Breast epithelium (tissue), 4 donors: ENCODE results near the gene AMOT. TPM values are rescaled to one million over a fixed set of nuclear protein-coding genes. Genes with fewer than 3 reads are reported as not detected.

Experiments used
- DNase-seq, 2 donors: peaks; one replicate each; pipeline ENCODE4 v3.0.0-alpha.2; 2019; ENCODE audit warnings: low spot score in 2 of 2
- H3K27ac ChIP-seq, 2 donors: fragments of 200-600 bp; sonication (generic) in 1 of 2; one replicate each; pipeline ENCODE4 v1.5.1; 2016 to 2019; ENCODE audit warnings: mild to moderate bottlenecking in 1 of 2
- H3K27me3 ChIP-seq, 2 donors: fragments of 200-600 bp; sonication (generic) in 1 of 2; one replicate each; pipeline versions ENCODE4 v1.5.1 to v1.6.0; 2017 to 2019; ENCODE audit warnings: control low read depth in 1 of 2, mild to moderate bottlenecking in 1 of 2
- H3K36me3 ChIP-seq: fragments of 200-600 bp; one replicate; pipeline ENCODE4 v1.5.1; 2019
- H3K4me1 ChIP-seq, 2 donors: fragments of 200-600 bp; sonication (generic); one replicate each; pipeline ENCODE4 v1.5.1; 2016 to 2019; ENCODE audit warnings: control low read depth in 1 of 2
- H3K4me3 ChIP-seq, 3 donors: fragments of 200-600 bp; sonication (generic); 1 replicate in 2 of 3; 2 replicates in 1 of 3; pipeline ENCODE4 v1.5.1; 2016 to 2019; ENCODE audit warnings: mild to moderate bottlenecking in 3 of 3, moderate library complexity in 2 of 3
- H3K9me3 ChIP-seq, 2 donors: fragments of 200-600 bp; sonication (generic) in 1 of 2; one replicate each; pipeline ENCODE4 v1.5.1; 2016 to 2019; ENCODE audit warnings: control low read depth in 1 of 2
- CTCF ChIP-seq, 3 donors: fragments of 450-650 bp; IDR thresholded peaks; one replicate each; pipeline ENCODE4 v1.5.1; 2016 to 2017; ENCODE audit warnings: antibody characterized with exemption in 3 of 3, mild to moderate bottlenecking in 3 of 3, moderate library complexity in 3 of 3
- POLR2A ChIP-seq: fragments of 450-650 bp; IDR thresholded peaks from one replicate; pipeline ENCODE4 v1.6.1; 2016; ENCODE audit warnings: antibody characterized with exemption, mild to moderate bottlenecking, moderate library complexity
- POLR2AphosphoS5 ChIP-seq, 3 donors: sonication (generic); formaldehyde crosslinking; IDR thresholded peaks; one replicate each; pipeline ENCODE4 v1.6.1; 2017; ENCODE audit warnings: antibody characterized with exemption in 3 of 3
- intact Hi-C: fragments of 100-400 bp; cut with DNase I; formaldehyde crosslinking; loops from one replicate; pipeline ENCODE4 v1.15.1; 2023; ENCODE audit warnings: low total_unique reads
- total RNA-seq, 3 donors: library from RNA; depleted of rRNA; stranded (reverse); fragments of >200 nt; gene quantifications; one replicate each; pipeline ENCODE4 v1.1.0, GENCODE V29; 2016

Gene AMOT
- total RNA-seq, 3 donors from 2014 or later, result 14.1 to 39.2 (median 23.0) TPM

DNA sequence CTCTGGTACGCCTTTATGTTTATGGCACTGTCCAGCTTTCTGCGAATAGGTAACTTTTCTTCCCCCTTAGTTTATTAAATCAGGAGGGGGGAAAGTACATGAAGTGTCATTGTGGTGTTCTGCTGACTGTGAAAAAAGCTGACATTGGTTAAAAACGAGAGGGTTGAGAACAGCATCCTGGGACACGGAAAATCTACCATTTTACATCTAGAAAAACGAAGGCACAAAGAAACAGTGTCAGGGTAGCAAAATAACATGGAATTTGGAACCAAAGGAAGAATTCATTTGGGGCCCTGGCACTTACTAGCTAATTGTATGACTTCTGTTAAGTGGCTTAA is 1.2 kb upstream of the AMOT start:
- no peak for DNase-seq
- intact Hi-C loops, result no loop called here
- TF ChIP-seq CTCF (IDR thresholded peaks at IDR 0.05) (no peak), POLR2AphosphoS5 (IDR thresholded peaks at IDR 0.05) (no peak), POLR2A (no peak)
- Histone ChIP-seq H3K4me3 (peak overlapping the region; percentile 63 to 76 (median 64)), H3K27ac (peak overlapping the region; percentile 79 to 85), H3K27me3 (peaks cover 0 to 61% of the 10 kb centered on the region in 2 donors), H3K4me1 (no peaks in the 10 kb centered on the region), H3K9me3 (no peaks in the 10 kb centered on the region), H3K36me3 (no peaks in the 10 kb centered on the region)

GRCh38 chrX:112841114-112841819 is 636 bp upstream of the AMOT start:
- TF ChIP-seq POLR2A, result no peak
- no peak for TF ChIP-seq POLR2AphosphoS5 (IDR thresholded peaks at IDR 0.05)
- no peak for TF ChIP-seq CTCF (IDR thresholded peaks at IDR 0.05)
- H3K27ac ChIP-seq, result peak overlapping the region; percentile 79 to 85
- H3K4me1 ChIP-seq, result no peaks in the 10 kb centered on the region
- H3K9me3 ChIP-seq, result no peaks in the 10 kb centered on the region
- DNase-seq, result peak; percentile 65 to 85
- H3K27me3 ChIP-seq, result peaks cover 0 to 60% of the 10 kb centered on the region in 2 donors
- H3K36me3 ChIP-seq, result no peaks in the 10 kb centered on the region
- intact Hi-C loops, result no loop called here
- H3K4me3 ChIP-seq, result peak overlapping the region; percentile 63 to 76 (median 64)

GRCh38 chrX:112839856-112840255 is 775 bp downstream of the AMOT start:
- intact Hi-C loops, result no loop called here
- H3K27me3 ChIP-seq, result peaks cover 0 to 60% of the 10 kb centered on the region in 2 donors
- H3K9me3 ChIP-seq, result no peaks in the 10 kb centered on the region
- no peak for DNase-seq
- TF ChIP-seq CTCF (IDR thresholded peaks at IDR 0.05) (no peak), POLR2A (no peak)
- H3K27ac ChIP-seq, result peak overlapping the region; percentile 79 to 85
- H3K4me1 ChIP-seq, result no peaks in the 10 kb centered on the region
- H3K4me3 ChIP-seq, result peak overlapping the region; percentile 63 to 76 (median 64)
- H3K36me3 ChIP-seq, result no peaks in the 10 kb centered on the region

- Histone ChIP-seq H3K27me3 (peaks cover 0 to 46% of the 10 kb centered on the region in 2 donors), H3K4me1 (no peaks in the 10 kb centered on the region), H3K4me3 (no peak overlapping the region), H3K9me3 (no peaks in the 10 kb centered on the region), H3K36me3 (no peaks in the 10 kb centered on the region), H3K27ac (no peak overlapping the region)
- no peak for DNase-seq
- no peak for TF ChIP-seq POLR2A
- TF ChIP-seq POLR2AphosphoS5 (IDR thresholded peaks at IDR 0.05), result no peak
- TF ChIP-seq CTCF (IDR thresholded peaks at IDR 0.05), result no peak
- intact Hi-C loops, result no loop called here
Observed at GRCh38 chrX:112837531-112837930, 3.1 kb downstream of the AMOT start.

GRCh38 chrX:112835019-112835418 is 5.6 kb downstream of the AMOT start:
- Histone ChIP-seq H3K4me3 (no peak overlapping the region), H3K9me3 (no peaks in the 10 kb centered on the region), H3K4me1 (no peaks in the 10 kb centered on the region), H3K27ac (no peak overlapping the region), H3K36me3 (no peaks in the 10 kb centered on the region), H3K27me3 (peaks cover 0 to 32% of the 10 kb centered on the region in 2 donors)
- no peak for DNase-seq
- intact Hi-C loops, result no loop called here
- TF ChIP-seq CTCF (IDR thresholded peaks at IDR 0.05) (no peak), POLR2A (no peak), POLR2AphosphoS5 (IDR thresholded peaks at IDR 0.05) (no peak)
